Measurements from ENCODE around the gene SPDYE3.
"Not testable (repeated sequence)": the region's sequence is repeated elsewhere in the genome, so short reads cannot be mapped to it uniquely, and the experiment has no call there.

The SPDYE3 gene

DNA sequence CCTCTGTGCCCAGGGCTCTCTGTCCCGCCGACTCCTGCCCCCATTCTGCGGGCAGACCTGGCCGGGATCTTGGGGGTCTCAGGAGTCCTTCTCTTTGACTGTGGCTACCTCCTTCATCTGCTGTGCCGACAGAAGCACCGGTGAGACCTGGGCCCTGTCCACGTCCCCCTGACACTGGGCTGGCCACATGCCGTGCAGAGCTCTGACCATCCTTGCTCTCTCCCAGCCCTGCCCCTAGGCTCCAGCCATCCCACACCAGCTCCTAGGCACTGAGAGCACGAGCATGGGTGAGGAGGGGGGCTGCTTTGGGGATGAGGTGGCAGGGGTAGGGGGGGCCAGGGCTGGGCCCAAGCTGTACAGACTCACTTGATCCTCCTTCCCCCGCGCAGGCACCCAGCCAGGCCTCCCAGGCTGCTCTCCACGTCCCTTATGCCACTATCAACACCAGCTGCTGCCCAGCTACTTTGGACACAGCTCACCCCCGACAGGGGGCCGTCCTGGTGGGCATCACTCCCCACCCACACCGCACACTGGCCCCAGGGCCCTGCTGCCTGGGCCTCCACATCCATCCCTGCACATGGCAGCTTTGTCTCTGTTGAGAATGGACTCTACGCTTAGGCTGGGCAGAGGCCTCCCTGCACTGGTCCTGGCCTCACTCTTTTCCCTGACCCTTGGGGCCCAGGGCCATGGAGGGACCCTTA is 45.6 kb downstream of the SPDYE3 start:
- DNase-seq: no peak

DNA sequence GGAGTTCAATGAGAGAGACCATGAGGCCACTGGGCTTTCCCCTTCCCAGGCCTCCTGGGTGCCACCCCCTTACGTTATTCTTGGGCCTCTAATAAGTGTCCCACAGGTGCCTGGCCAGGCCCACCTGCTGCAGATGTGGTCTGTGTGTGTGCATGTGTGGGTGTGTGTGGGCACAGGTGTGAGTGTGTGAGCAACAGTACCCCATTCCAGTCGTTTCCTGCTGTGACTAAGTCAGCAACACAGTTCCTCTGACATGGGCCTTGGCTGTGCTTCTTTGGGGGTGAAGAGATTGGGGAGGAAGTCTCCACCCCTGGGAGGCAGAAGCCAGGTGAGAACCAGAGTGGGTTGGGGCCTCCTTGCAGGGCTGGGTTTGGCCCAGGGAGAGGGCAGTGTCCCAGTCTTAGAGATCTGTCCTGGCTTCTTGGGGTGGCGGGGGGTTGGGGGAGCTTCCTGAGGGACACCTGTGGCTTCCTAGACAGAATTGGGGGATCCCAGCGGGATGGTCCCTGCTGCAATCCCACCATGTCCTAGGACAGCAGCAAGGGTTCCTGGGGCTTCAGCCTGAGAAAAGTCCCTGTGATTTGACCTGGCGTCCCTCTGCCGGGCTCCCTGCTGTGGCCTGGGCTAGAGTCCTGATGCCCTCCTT is 46.3 kb downstream of the SPDYE3 start:
- peak; percentile 14 for DNase-seq

DNA sequence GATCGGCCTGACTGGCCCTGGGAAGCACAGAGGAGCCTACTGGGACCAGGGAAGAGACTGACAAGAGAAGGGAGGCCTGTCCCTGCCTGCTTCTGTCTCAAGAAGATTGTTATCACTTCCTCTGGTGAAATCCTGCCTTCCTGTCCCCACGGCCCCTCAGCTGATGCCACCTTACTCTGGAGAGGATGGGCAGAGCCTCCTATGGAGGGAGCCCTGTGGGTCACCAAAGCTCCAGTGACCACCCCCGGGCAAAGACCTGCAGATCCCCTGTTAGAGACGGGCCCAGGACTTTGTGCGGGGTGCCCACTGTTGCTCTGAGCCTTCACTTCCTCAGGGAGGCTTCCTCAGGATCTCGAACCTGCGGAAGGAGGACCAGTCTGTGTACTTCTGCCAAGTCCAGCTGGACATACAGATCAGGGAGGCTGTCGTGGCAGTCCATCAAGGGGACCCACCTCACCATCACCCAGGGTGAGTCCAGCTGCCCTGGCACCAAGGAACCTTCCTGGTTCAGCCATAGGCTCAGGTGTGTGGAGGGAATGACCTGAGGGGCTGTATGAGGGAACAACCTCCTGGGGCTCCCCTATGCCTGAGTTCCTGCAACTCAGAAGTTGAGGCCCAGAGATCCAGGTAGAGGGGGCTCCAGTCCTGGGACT is 49.0 kb downstream of the SPDYE3 start:
- no peak for DNase-seq

DNA sequence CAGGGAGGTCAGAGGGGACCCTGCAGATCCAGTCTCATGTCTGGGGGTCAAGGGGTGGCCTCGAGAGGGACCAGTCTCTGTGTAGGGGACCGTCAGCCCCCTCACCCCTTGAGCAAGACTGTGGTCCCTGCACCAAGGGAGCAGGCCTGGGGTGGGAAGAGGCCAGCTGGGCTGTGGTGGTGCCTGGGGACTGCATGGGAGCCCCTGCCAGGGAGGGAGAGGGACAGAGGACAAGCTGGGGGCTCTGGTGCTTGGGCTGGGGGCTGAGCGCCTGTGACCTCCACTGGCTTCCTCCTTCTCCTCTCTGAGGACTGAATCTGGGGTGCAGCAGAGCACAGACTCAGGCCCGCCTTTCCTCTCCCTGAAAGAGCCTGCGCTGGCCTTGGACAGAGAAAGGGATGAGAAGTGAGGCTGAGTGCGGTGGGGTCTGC is 49.6 kb downstream of the SPDYE3 start:
- DNase-seq: no peak

DNA sequence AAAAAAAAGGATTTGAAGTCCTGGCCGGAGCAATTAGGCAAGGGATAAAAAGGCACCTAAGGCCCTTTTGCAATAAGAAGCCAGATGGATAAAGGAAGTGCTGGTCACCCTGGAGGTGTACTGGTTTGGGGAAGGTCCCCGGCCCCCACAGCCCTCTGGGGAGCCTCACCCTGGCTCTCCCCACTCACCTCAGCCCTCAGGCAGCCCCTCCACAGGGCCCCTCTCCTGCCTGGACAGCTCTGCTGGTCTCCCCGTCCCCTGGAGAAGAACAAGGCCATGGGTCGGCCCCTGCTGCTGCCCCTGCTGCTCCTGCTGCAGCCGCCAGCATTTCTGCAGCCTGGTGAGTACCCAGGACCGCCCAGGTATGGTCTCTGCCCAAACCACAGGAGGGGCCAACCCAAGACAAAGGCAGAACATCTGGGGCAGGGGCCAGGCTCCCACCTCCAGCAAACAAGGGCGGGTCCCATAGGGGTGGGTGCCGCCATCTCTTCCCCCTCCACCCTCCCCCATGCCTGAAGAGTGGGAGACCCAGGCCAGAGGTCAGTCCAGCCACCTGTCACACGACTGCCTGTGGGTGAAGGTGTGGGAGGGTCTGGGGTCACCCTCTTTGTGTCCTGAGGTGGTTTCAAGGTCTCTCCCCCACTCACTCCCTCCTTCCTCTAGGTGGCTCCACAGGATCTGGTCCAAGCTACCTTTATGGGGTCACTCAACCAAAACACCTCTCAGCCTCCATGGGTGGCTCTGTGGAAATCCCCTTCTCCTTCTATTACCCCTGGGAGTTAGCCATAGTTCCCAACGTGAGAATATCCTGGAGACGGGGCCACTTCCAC is 50.7 kb downstream of the SPDYE3 start, which contains the start of gene PILRB:
Gene PILRB, plus strand, starts transcription at position 91 of the 830 bp plus-strand sequence. Its CDS starts 186 bp downstream, at position 277.
- no peak for DNase-seq

DNA sequence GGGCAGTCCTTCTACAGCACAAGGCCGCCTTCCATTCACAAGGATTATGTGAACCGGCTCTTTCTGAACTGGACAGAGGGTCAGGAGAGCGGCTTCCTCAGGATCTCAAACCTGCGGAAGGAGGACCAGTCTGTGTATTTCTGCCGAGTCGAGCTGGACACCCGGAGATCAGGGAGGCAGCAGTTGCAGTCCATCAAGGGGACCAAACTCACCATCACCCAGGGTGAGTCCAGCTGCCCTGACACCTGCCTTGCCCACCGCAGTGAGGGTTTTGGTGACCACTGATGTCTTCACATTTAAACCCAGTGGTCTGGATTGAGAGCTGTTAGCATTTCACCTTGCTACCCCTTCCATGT is 51.3 kb downstream of the SPDYE3 start:
- DNase-seq: no peak

DNA sequence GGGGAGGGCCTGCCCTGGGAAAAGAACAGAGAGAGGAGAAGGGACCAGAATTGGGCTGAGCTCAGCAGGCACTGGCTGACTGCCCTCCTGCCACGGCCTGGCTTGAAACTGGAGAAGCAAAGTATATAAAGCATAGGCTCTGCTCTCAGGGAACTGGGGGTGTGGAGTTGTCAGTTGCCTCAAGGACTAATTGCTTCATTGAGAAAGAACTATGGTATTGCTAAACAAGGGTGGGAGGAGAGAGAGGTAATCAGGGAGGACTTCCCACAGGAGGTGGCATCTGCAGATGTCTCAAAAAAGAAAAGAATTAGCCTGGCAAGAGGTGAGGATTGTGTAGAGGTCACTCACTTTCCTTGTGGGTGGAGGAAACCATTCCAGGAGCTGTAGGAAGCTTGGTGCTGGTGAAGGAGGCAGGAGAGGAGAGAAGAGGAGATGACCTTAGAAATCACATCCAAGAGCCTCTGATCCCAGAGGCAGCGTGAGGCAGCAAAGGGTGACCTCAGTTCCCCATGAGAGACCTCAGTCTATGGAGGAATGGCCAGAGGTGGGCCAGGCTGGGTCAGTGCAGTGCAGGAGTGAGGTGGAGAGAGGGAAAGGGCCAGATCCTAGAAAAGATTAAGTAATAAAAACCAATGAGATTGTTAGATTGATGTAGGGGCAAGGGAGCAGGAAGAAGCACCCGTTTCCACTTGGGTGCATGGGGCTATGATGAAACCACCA is 52.8 kb downstream of the SPDYE3 start:
- DNase-seq: no peak

DNA sequence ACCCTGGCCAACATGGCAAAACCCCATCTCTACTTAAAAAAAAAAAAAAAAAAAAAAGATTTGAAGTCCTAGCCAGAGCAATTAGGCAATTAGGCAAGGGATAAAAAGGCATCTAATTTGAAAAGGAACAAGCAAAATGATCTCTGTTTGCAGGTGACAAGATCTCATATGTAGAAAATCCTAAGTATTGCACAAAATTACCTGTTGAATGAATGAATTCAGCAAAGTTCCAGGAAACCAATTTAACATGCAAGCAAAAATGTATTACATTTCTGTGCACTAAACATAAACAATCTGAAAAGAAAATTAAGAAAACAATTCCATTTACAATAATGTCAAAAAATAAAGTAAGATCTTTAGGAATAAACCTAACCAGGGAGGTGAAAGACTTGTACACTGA is 55.6 kb downstream of the SPDYE3 start:
- DNase-seq: no peak

DNA sequence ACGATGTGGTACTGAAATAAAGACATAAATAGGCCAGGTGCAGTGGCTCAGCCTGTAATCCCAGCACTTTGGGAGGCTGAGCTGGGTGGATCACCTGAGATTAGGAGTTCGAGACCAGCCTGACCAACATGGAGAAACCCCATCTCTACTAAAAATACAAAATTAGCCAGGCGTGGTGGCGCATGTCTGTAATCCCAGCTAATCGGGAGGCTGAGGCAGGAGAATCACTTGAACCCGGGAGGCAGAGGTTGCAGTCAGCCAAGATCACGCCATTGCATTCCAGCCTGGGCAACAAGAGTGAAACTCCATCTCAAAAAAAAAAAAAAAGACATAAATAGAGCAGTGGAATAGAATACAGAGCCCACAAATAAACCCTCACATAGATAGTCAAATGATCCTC is 56.3 kb downstream of the SPDYE3 start:
- DNase-seq: not testable (repeated sequence)

DNA sequence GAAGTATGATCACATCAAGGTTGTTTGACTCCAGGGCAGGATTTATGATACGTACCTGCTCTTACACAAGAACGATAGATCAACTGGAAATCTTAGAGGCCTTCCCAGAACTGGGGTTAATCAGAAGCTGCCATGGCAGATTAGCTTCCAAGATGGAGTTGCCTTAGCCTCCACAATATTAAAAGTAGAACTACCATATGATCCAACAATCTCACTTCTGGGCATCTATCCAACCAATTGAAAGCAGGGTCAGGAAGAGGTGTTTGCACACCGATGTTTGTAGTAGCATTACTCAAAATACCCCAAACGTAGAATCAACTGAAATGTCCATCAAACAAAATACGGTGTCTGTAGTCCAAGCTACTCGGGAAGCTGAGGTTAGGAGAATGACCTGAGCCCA is 57.0 kb downstream of the SPDYE3 start:
- no peak for DNase-seq

DNA sequence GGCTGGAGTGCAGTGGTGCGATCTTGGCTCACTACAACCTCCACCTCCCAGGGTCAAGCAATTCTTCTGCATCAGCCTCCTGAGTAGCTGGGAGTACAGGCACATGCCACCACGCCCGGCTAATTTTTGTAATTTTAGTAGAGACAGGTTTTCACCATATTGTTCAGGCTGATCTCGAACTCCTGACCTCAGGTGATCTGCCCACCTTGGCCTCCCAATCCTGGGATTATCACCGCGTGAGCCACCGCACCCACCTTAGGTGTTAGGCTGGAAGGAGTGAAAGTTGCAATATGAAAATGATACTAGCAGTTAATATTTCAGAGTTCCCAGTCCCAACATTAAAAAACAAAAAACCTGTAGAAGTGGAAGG is 58.5 kb downstream of the SPDYE3 start:
- DNase-seq: not testable (repeated sequence)

DNA sequence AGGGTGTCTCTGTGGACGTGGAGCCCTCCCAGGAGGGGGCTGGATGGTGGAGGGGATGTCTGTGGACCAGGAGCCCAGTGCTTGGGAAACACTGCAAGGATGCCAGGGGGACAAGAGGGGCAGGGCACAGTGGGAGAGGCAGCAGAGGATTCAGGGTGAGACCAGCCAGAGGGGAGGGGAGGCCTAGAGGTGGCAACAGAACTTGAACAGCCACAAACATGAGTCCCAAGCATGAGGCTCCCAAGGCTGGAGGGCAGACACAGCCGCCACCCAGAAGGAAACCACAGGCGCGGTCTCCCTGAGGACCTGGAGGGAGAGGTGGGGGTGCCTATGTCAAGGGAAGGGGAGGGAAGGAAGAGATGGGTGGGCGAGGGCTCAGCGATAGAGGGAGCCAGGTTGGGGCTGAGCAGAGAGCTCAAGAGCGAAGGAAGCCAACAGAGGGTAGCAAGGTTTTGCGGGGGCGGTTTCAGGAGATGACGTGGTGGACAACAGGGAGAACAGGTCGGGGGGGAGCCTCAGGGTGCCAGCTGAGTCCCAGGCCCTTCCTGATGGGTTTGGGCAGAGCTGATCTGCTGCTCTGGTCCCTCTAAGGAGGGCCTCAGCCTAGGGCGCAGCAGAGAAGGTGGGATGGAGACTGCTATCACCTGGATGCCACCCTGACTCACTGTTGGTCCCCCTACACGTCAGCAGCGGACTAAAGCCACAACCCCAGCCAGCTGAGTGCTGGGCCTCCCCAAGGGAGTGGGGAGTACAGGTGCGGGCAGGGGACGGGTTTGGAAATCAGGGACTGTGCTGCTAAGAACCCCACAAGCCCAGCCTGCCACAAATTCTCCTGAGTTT is 59.1 kb downstream of the SPDYE3 start:
- peak; percentile 18 for DNase-seq

DNA sequence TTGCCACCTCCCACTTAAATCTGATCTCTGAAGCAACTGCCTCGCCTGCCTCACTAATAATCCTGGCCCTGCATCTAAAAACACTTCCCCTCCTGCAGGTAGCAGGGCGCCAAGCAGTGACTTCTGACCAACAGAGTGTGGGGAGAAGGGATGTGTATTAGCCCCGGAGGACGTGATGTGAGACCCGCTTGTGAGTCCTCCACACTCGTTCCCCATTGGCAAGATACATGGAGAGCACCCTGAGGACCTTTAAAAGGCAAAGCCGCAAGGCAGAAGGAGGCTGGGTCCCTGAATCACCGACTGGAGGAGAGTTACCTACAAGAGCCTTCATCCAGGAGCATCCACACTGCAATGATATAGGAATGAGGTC is 59.7 kb downstream of the SPDYE3 start:
- DNase-seq: no peak

DNA sequence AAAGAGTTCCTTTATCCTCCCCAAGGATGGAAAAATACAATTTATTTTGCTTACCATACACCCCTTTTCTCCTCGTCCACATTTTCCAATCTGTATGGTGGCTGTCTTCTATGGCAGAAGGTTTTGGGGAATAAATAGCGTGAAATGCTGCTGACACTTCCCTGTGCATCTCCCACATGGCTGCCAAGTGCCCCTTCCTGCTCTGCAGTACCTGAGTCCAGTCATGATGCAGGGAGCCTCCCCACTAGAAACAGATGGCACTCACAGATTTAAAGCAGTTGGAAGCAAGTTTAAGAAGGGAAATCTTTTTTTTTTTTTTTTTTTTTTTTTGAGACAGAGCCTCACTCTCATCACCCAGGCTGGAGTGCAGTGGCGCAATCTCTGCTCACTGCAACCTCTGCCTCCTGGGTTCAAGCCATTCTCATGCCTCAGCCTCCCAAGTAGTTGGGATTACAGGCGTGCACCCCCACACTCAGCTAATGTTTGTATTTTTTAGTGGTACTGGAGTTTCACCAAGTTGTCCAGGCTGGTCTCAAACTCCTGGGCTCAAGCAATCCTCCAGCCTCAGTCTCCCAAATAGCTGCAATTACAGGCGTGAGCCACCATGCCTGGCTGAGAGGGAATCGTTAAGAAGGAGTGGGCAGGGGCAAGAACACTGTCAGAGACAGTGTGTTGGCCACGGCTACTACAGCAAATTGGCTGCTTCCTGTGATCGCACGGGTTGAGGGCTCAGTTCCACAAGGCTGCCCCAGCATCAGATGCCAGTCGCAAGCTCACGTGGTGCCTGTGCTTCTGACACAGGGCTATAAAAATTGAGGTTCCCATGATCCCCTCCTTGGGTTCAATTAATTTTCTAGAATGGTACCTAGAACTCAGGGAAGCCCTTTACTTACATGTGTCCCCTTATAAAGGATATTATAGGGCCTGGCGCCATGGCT is 60.4 kb downstream of the SPDYE3 start:
- no peak for DNase-seq

DNA sequence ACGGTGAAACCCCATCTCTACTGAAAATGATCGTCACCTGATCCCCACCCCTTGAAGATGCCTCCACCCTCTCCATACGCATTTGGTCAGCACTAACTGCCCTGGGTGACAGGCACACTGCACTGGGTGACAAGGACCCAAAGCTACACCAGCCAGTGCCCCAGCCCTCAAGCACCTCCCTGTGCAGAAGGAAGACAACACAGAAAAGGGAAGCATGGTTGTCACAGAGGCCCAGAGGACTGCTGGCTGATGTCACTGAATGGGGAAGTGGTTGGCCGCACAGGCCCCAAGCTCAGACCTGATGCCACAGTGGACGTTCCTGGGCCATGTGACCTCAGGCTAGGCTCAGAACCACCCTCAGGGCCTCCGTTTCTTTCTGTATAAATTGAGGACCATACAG is 61.6 kb downstream of the SPDYE3 start:
- DNase-seq: no peak

DNA sequence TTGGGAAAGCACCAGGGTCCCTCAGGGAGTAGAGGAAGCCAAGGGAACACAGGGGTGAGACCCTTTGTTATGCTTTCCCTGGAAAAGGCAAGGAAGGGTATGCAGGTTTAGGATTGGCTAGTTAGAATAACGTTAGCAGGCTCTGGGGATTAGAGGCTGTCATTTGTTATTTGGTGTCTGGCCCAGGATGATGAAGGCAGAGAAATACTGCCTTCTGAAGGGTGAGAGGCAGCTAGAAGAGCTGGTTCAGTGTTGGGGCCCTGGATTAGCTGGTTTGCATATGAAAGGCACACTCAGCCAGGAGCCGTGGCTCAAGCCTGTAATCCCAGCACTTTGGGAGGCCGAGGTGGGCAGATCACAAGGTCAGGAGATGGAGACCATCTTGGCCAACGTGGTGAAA is 62.8 kb downstream of the SPDYE3 start:
- DNase-seq: no peak

DNA sequence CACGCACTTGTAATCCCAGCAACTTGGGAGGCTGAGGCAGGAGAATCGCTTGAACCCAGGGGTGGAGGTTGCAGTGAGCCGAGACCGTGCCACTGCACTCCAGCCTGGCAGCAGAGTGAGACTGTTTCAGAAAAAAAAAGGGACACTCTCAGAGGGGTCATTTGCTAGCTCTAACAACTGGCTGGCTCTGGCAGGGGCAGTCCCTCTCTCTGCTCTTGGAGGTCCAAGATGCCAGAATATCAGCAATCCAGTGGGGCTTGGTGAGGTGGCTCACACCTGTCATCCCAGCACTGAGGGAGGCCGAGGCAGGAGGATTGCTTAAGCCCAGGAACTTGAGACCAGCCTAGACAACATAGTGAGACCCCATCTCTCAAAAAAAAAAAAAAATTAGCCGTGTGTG is 63.2 kb downstream of the SPDYE3 start:
- no peak for DNase-seq

DNA sequence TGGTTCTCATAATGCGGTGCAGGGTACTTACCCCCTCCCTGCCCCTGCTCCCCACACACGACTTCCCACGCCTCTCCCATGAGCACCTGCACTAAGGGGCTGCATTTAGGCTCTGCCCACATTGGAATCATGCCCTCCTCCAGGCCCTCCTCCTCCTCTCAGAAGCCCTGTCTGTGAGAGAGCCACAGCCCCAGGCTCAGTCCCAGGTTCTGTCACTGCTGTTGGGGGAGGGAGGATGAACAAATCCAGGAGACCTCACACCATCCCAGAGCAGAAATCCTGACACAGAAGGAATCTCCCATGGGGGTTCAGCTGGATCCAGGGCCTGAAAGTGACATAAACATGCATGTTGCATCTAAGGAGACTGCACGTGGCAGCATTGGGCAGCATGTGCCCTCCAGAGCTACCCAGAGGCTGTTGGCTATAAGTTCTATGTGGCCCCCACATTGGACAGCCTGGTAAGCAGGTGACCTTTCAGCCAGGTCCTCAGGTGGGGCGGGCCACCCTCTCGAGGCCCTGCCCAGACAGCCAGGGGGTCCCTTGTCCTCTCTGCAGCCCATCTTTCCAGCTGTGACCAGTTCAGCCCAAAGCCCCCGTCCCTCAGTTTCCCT is 64.2 kb downstream of the SPDYE3 start:
- no peak for DNase-seq

Measured in activated CD4-positive, alpha-beta T cell treated with anti-CD3 and anti-CD28 coated beads, Interleukin-2, Interleukin-6, amounts not matched to agents 100 ng/mL and 50 ng/mL, durations not matched to agents 16 hours and 8 hours (primary cell).